IMR-90 (cell line): ENCODE data around the gene SAA4.

Source experiments
- BHLHE40 ChIP-seq: fragments of 150-350 bp; IDR thresholded peaks from 2 replicates; pipeline ENCODE4 v1.6.1; 2016; ENCODE audit warnings: mild to moderate bottlenecking, low read depth, low read length
- CEBPB ChIP-seq: IDR thresholded peaks from 2 replicates; pipeline ENCODE4 v1.6.1; 2012; ENCODE audit warnings: low read depth, low read length, improper control_type of control experiment
- CHD1 ChIP-seq: IDR thresholded peaks from 2 replicates; pipeline ENCODE4 v1.6.1; 2012; ENCODE audit warnings: low read depth, low read length, improper control_type of control experiment
- FOS ChIP-seq: fragments of 150-350 bp; IDR thresholded peaks from 2 replicates; pipeline ENCODE4 v1.6.1; 2016; ENCODE audit warnings: low read depth, low read length
- MAFK ChIP-seq: IDR thresholded peaks from 2 replicates; pipeline ENCODE4 v1.6.1; 2012; ENCODE audit warnings: low read depth, low read length, improper control_type of control experiment
- MXI1 ChIP-seq: IDR thresholded peaks from 2 replicates; pipeline ENCODE4 v1.6.1; 2012; ENCODE audit warnings: low read depth, mild to moderate bottlenecking, low read length, moderate library complexity, borderline replicate concordance
- POLR2A ChIP-seq: IDR thresholded peaks from 2 replicates; pipeline ENCODE4 v1.6.1; 2012; ENCODE audit warnings: mild to moderate bottlenecking, low read depth, low read length
- RAD21 ChIP-seq: IDR thresholded peaks from 2 replicates; pipeline ENCODE4 v1.6.1; 2012; ENCODE audit warnings: low read length, improper control_type of control experiment
- RFX5 ChIP-seq: IDR thresholded peaks from 2 replicates; pipeline ENCODE4 v1.8.0; 2012; ENCODE audit warnings: low read depth, mild to moderate bottlenecking, low read length, moderate library complexity
- SMC3 ChIP-seq: fragments of 150-350 bp; IDR thresholded peaks from 2 replicates; pipeline ENCODE4 v1.6.1; 2016; ENCODE audit warnings: low read depth, mild to moderate bottlenecking, antibody characterized with exemption, low read length, moderate library complexity
- TF ChIP-seq, protein P1 (sequence below): conservative IDR thresholded peaks from 2 replicates; pipeline ENCODE4 v1.5.1; 2012; ENCODE audit warnings: mild to moderate bottlenecking, low read depth, low read length, improper control_type of control experiment
- TF ChIP-seq, protein P2 (sequence below): fragments of 150-350 bp; IDR thresholded peaks from 2 replicates; pipeline ENCODE4 v1.6.1; 2017; ENCODE audit warnings: mild to moderate bottlenecking, antibody characterized with exemption, low read length, low read depth
- TF ChIP-seq, protein P3 (sequence below): fragments of 150-350 bp; IDR thresholded peaks from 2 replicates; pipeline ENCODE4 v1.6.1; 2016; ENCODE audit warnings: low read depth, mild to moderate bottlenecking, low read length, moderate library complexity, borderline replicate concordance

DNA sequence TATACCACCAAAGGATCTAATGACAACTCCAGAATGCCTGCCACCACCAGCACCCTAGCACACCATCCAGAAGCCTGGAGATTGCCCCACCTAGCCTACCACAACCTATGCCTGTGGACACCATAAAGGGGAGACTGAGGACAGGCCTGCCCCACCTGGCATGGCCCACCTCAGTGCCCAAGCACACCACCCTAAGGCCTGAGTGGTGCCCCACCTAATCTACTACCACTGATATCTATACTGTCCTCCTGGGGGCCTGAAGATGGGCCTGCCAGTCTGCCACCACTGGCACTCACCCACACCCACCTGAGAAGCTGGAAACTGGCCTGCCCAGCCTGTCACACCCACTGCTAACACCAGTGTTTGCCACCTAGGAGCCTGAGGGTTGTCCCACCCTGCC lies 31.8 kb downstream of the SAA4 start:
- TF ChIP-seq FOS: no peak
- no peak for TF ChIP-seq CHD1
- TF ChIP-seq, protein P1, sequence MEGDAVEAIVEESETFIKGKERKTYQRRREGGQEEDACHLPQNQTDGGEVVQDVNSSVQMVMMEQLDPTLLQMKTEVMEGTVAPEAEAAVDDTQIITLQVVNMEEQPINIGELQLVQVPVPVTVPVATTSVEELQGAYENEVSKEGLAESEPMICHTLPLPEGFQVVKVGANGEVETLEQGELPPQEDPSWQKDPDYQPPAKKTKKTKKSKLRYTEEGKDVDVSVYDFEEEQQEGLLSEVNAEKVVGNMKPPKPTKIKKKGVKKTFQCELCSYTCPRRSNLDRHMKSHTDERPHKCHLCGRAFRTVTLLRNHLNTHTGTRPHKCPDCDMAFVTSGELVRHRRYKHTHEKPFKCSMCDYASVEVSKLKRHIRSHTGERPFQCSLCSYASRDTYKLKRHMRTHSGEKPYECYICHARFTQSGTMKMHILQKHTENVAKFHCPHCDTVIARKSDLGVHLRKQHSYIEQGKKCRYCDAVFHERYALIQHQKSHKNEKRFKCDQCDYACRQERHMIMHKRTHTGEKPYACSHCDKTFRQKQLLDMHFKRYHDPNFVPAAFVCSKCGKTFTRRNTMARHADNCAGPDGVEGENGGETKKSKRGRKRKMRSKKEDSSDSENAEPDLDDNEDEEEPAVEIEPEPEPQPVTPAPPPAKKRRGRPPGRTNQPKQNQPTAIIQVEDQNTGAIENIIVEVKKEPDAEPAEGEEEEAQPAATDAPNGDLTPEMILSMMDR: no peak
- TF ChIP-seq, protein P2, sequence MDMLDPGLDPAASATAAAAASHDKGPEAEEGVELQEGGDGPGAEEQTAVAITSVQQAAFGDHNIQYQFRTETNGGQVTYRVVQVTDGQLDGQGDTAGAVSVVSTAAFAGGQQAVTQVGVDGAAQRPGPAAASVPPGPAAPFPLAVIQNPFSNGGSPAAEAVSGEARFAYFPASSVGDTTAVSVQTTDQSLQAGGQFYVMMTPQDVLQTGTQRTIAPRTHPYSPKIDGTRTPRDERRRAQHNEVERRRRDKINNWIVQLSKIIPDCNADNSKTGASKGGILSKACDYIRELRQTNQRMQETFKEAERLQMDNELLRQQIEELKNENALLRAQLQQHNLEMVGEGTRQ: no peak
- no peak for TF ChIP-seq RFX5
- no peak for TF ChIP-seq MXI1
- TF ChIP-seq POLR2A: no peak
- TF ChIP-seq, protein P3, sequence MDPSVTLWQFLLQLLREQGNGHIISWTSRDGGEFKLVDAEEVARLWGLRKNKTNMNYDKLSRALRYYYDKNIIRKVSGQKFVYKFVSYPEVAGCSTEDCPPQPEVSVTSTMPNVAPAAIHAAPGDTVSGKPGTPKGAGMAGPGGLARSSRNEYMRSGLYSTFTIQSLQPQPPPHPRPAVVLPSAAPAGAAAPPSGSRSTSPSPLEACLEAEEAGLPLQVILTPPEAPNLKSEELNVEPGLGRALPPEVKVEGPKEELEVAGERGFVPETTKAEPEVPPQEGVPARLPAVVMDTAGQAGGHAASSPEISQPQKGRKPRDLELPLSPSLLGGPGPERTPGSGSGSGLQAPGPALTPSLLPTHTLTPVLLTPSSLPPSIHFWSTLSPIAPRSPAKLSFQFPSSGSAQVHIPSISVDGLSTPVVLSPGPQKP: no peak
- TF ChIP-seq CEBPB: no peak
- TF ChIP-seq SMC3: no peak
- TF ChIP-seq RAD21: no peak
- no peak for TF ChIP-seq BHLHE40
- no peak for TF ChIP-seq MAFK
